Keratinocyte (primary cell): Measurements from ENCODE around the gene MAP3K2.

Experiments used
- EZH2 ChIP-seq: IDR thresholded peaks from one replicate; pipeline ENCODE4 v1.6.1; 2012; ENCODE audit warnings: inconsistent platforms, mild to moderate bottlenecking, low read length, moderate library complexity
- TF ChIP-seq, protein P1 (sequence below), 3 experiments: IDR thresholded peaks in 1 of 3; conservative IDR thresholded peaks in 1 of 3; optimal IDR thresholded peaks in 1 of 3; 2 replicates in 2 of 3; 3 replicates in 1 of 3; pipeline versions ENCODE3 to v1.5.1; 2011; ENCODE audit warnings: low read length in 3 of 3, mild to moderate bottlenecking in 3 of 3, moderate library complexity in 2 of 3, control low read depth in 1 of 3, inconsistent platforms in 1 of 3; ENCODE audit not compliant: insufficient read depth in 2 of 3; ENCODE audit errors: extremely low read depth in 1 of 3

DNA sequence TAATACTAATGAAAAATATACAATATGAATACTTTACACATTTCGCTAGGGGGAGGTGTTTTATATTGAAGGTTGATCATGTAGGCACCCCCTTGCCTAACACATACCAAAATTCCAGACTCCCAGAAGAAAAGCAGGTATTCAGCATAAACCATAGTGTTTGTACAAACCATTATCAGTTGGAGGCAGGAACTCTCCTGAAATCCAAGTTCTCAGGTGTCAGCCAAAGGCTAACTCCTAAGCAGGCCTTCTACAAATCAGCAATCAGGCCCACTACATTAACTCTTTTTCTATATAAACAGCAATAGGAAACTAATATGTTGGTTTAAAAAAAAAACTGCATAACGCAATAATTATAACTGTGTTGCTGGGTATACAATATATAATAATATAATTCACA lies 44.5 kb downstream of the MAP3K2 start:
- TF ChIP-seq, protein P1, sequence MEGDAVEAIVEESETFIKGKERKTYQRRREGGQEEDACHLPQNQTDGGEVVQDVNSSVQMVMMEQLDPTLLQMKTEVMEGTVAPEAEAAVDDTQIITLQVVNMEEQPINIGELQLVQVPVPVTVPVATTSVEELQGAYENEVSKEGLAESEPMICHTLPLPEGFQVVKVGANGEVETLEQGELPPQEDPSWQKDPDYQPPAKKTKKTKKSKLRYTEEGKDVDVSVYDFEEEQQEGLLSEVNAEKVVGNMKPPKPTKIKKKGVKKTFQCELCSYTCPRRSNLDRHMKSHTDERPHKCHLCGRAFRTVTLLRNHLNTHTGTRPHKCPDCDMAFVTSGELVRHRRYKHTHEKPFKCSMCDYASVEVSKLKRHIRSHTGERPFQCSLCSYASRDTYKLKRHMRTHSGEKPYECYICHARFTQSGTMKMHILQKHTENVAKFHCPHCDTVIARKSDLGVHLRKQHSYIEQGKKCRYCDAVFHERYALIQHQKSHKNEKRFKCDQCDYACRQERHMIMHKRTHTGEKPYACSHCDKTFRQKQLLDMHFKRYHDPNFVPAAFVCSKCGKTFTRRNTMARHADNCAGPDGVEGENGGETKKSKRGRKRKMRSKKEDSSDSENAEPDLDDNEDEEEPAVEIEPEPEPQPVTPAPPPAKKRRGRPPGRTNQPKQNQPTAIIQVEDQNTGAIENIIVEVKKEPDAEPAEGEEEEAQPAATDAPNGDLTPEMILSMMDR (optimal IDR thresholded peaks at IDR 0.05 in 1 of 3, IDR thresholded peaks at IDR 0.05 in 1 of 3, conservative IDR thresholded peaks at IDR 0.05 in 1 of 3; ENCODE audit: extremely low read depth in 1 of 3, insufficient read depth in 2 of 3, low read length in 3 of 3): no peak
- TF ChIP-seq EZH2: no peak
